ENCODE results near the gene DAND5.

Gene DAND5

DNA sequence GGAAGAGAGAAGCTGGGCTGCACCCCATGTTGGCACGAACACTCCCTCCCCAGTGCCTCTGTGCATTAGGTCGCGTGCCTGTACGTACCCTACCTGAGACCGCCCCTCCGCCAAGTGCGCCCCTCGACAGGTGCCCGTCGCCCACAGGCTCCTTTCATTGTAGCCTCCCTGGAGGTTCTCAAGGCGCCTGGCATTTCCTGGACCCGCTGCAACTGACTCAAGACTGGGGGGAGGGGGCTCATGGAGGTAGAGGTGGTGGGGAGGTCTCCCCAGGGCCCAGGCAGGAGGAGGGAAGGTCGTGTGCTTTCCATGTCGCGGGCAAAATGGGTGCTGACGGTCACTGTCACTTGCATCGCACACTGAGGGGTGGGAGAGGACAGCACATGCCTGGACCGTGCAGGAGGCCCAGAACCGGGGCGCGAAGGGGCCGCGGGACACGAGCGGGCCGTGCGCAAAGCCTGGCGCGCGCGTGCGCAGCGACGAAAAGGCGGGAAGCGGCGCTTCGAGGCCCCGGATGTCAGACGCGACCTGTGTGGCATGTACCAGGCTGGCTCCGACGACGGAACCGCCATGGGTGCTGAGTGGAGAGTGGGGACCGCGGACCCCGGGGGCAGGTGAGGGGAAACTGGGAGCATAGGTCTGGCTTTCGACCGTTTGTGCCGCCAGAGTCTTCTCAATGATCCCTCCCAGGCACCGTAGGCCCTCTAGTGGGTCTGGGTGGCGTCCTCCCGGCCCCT lies 42.4 kb downstream of the DAND5 start:
- peak in 1 of 2 donors; percentile 39 for DNase-seq

DNA sequence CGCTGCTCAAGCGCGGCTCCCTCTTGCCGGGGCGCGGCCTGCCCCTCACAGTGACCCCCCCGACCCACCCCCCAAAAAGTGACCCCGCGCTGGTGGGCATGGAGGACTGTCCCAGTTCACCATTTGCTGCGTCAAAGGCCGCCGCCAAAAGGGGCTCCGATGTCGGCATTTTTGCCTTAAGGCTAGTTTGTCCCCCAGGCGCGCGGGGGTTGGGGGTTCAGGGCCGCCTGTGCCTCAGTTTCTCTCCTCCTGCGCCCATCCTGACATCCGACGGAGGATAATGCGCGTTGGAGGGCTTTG lies 43.0 kb downstream of the DAND5 start:
- no peak for DNase-seq

DNA sequence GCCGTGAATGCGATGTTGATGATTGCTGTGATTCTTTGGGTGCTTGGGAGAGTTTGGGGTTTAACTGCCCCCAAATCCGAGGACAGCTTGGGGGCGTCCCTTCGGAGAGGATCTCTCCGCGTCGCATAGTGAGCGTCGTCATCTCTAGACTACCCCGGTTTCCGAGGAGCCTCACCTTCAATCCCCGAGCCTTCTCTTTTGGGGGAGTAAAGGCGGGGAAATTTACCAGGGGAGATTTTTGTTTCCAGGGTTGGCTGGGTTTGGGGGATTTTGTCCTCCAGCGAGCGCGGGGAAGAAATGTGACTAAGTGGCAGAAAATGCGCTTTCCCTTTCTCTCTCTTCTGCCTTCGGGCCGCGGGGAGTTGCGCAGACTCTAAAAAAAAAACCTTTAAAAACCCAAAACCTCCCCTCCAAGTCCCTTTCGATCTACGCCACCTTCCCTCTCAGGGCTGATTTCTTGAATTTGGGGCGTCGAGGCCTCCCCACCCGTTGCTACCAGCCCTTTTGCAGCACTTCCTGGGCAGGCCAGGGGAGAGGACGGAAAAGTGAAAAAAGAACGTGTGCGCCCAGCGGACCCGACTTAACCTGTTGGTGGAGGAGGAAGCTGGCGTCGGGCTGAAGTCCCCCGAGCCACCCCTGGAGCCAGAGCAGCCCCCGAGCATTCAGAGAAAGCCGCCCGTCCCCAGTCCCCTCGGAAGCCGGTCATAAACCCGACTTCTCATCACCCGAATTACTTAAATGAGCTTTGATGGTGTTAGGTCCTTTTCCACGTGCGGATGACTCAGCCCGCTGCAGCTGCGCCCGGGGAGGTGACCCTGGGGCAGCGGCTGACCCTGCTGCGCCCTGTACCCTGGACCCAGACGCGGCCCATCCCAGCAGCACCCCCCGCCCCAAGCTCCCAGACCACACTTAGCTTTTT lies 43.6 kb downstream of the DAND5 start:
- peak; percentile 39 to 44 for DNase-seq

DNA sequence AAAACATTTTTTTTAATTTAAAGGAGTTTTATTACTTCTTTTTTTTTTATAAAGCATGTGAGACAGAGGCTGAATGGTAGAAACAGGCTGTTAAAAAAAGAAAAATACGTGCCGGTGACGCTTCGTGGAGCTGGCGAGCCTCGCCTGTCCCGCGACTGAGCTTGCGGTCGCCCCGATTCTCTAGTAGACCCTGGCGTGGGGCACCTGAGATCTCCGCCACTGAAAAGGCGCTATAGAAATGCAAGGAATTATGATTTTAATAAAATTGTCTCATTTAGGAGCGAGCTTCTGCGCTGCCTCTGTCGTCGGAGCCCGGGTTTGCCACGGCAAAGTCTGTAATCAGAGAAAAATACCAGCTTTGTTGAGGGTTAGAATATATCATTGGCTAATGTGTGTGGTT lies 44.3 kb downstream of the DAND5 start:
- no peak for DNase-seq

DNA sequence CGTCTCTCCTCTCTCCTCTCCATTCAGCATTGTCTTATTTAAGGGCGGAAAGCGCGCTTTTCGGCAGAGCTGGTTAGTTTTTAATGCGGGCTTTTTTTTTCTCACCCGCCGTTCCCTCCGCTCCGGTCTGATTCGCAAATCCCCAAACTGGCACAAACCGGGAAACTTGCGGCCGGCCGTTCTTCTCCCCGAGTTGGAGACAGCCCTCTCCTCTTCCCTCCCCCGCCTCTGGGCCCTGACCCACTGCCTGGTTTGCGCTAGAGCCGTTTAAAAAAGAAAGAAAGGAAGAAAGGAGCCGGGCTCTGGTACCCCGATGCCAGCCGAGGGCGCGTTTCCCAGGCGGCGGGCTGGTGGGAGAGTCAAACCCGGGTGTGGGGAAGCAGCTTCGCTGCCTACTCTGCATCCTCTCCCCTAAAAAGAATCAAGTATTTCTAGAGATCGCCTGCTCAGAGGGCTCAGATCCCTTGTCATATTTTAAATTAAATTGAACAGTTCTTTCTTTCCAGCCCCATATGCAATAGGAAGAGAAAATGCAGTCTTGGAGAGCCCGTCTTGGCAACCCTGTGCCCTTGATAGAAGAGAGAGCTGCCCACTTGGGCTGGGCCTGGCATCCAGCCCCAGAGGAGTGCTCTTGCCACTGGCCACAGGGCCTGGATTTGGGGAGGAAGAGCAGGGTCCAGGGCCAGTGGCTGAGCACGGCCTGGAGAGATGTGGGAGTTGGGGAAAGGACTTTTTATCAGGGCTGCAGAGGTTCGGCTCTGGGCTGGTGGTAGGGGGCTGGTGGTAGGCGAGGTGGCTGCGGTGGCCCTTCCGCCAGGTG lies 44.9 kb downstream of the DAND5 start:
- peak in 1 of 2 donors; percentile 26 for DNase-seq

DNA sequence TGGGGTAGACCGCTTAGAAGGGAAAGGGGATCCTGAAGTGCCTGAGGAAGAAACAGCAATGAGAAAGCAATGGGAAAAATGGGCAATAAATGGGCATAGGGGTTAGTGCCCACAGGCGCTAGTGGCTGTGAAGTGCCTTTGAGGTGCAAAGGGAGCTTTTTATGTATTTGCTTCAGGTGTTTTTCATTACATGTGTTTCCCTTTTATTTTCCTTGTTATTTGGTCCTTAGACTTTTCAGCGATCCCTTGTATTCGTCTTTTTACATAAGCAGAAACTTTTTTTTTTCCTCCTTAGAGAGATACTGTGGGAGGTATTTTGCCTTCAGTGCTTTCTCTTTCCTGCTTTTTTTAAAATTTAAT lies 45.5 kb downstream of the DAND5 start:
- no peak for DNase-seq

DNA sequence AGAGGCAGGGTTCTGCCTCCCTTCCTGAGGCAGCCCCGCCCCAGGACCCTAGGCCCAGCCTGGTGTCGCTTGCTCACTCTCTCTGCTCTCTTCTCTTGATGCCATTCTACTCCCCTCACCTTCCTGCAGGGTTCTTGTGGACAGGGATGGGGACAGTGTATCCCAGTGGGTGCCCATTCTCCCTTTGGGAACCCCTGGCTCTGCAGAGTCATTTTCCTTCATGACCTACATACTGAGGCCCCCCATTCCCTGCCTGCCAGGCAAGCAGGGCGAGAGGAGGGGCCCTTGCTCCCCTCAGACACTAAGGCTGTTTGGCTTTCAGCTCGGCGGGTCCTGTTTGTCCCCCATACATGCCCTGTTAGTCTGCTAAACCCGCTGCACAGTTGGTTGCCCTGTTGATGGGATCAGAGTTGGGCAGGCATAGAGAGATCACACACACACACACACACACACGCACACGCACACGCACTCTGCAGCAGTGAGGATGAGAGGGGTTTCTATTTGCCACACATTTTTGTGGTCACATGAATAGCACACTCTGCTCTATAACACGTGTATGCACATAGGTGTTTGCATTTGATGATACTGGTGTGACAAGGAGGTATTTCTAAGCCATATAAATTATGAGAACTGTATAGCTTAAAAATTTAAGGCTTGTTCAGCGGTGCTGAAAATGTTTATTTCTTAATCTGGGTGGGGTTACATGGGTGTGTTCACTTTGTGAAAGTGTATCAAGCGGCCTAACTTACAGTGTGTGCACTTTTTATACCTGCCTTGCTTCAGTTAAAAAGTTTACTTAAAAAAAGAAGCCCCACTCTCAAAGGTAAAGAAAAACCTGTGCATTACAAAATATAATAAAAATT lies 46.2 kb downstream of the DAND5 start:
- no peak for DNase-seq

DNA sequence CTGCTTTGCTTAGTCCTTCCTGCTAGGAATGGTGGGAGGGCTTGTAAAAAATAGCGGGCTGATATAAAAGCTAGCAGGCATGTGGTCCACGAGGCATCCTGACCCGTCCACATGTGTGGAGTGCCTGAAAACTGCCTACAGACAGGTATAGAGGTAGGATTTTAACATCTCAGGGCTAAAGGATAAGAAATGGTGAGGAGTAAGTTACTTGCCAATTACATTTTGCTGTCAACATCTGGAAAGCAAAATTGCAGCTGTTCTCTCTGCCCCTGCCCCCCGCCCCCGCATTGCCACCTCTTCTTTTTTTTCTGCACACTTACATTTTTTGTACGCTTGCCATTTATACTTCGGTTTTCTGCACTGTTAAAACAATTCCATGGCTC lies 46.9 kb downstream of the DAND5 start:
- DNase-seq = no peak

DNA sequence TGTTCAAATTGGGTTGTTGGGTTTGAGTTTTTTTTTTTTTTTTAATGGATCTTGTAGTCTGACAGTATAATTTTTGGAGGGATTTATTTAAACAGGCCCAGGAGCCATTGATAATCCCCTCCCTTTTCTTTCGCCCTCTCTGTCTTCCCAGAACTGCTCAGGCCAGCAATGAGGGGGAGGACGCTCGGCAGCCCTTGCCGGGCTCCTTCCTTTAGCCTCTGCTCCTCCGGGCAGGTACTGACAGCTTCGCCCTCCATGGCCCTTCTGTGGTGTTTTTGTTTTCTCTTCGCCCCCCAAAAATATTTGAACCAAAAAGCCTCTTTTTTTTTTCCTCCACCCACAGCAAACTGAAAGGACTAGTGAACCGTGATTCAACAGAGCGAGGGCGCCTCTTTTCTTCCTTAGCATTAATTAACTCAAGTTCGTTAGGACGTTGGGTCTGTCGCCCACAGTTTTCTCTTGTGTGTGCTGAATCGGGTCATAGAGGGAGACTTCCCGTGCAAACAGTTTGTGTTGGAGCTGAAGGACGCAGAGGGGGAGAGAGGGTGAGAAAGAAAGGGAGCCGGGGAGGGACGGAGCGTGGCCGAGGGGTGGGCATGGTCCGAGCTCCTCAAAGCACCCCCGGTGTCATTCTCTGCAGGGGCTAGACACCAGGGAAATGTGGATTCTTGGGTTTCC lies 47.4 kb downstream of the DAND5 start:
- no peak for DNase-seq

DNA sequence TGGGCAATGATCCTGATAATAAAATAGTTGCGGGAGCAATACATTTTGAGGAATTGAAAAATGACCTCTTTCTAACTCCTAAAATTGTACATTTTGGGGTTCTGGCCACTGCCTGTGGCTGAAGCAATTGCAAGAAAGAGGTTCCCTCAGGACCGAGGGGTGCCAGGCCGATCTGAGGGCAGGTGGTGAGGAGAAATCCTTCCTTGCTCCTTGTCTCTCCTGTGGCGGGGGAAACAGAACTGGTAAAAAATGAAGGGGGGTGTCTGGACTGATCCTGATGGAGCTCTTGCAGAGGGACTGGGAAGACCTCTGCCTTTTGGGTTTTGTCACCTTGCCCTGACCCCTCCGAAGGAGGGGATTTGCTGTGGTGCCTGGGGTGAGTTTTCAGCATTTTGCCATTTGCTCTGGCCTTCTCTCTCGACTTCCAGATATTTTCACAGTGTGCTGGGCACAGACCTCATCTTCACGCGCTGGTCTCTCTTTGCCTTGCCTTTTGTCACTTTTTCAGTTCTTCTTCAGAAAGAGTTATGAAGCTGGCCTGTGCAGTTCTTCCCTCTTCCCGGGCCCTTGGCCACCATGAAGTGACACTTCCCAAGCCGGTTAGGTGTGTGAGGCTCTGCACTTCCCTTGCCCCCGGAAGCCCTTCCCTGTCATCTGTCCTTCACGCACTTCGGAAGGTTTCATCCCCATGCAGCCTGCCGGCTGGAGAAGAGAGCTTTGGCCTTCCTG lies 48.1 kb downstream of the DAND5 start:
- DNase-seq = no peak

DNA sequence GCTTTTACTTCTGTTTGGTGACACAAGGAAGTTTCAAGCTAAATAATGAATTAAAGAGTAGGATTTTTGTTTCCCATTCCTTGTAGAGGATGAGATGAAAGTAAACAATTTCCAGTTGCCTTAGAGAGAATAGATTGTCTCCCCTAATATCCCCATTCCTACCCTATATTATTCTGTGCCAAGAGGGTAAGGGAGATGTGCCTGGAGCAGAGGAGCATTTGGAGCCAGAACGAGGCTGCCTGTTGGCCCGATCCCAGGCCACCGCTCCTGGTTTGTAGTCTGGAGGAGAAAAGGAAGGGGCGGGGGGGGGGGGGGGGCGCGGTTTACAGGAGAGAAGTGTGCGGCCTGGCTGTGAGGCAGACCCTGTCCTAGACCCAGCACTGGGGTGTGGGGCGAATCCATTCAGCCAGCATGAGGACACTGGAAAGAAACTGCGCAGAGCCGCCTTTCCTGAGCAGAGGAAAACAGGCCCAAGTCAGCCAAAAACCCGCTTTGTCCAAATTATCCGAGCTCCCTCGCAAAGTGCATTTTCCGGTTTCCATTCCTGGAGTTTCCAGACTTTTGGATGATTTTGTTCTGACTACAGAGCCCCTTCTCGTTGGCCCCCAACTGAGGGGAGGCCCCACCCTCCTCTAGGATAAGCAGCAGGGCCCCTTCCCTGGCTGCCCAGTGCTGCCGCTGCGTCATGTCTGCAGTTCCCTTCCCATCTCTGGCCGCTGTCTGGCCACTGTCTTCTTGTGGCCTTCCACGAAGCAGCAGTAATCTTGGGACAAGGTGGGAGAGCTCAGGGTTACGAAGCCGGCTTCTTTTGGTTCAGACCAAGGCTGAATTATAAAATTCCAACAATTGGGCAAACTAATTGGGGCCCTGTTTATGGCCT lies 48.9 kb downstream of the DAND5 start:
- DNase-seq = no peak

DNA sequence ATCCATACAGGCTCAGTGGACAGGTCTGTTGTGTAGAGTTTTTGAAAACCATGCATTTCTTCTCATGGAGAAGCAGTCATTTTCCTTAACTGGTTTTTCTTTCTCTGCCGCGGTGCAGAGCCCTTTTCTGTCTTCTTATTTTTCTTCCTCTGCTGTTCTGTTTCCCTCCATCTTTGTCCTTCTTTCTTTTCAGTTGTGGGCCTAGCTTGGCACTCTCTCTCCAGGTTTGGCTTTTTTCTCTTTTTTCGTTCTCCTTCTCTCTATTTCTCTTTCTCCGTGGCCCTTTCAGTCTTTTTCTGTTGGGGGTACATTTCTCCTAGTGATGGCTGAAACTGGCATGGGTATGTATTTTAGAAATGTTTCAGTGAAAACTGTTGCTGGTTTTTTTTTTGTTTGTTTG lies 50.0 kb downstream of the DAND5 start:
- DNase-seq = no peak

DNA sequence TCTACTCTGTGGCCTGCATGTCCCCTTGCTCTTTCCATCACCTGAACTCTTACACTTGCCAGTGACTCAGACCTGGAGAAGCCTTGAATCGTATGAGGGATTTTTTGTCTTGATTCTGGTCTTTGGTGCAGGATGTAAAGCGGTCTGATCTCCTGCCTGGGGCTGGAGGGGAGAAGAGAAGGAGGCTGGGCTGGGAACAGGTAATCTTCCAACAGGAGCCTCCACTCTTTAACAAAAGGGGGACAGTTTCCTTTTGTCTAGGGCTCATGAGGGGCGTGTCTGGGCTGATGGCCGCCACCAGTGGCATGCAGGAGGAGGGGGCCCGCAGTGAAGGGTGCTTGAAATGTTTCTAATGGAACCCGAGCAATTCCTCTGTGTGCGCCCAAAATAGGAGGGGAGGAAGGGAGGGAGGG lies 50.6 kb downstream of the DAND5 start:
- DNase-seq = no peak

DNA sequence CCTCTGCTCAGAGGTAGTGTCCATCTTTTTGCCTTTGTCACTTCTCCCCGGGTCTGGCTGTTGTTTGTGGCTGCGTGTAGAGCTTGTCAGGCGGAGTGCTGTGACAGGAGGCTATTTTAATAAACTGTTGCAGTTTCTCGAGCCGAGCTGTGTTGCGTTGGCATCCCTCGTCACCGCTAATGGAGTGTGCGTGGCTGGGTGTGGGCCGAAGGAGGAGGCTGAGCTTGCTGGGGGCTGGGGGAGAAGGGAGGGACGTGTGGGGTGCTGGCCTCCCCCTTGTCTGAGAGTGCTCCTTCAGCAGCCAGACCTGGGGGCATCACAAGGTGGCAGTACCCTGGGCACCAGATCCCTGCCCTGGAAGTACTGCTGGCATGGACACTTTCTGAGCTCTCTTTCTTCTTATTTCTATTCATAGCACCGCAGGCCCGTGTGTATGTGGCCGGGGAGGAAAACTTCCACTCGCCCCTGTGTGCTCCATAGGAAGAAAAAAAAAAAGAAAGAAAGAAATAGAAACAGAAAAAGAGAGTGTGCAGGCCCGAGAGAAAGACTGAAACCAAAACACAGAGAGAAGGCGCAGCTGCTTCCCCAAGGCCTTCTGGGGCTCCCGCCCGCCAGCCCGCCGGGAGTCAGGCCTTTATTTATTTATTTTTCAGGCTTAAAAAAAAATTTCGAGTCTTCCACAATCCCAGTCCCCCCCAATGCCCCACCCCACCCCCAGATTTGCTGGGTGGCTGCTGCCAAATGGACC lies 52.9 kb downstream of the DAND5 start:
- no peak for DNase-seq

DNA sequence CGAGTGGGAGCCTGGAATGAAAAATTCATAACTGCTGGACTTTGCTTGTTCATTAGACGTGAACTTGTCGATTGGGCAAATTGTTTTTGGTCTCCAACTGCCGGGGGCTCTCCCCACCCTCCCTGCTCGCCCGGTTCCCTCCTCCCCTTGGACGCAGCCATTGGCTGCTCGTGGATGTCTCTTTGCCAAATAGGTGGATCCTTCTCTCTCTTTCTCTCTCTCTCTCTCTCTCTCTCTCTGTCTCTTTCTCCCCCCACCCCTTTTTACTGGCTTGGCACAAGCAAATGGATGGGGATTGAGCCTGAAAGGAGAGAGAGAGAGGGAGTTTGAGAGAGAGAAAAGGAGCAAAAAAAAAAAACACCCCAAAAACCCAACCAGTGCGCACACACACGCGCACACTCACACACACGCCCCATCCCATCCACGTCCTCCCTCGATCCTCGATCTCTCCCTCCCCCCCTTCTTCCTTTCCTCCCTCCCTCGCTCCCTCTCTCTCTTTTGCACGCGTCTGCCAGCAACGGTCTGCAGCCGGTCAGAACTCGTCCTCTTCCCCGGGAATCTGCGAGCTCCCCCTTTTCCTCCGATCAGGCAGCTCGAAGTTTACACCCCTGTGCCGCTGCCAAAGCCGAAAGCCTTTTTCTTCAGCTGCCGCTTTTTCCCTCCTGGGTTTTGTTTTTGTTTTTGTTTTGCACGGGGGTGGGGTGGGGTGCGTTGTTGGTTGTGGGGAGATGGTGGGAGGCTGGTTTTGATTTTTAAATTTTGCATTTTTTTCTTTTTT lies 53.7 kb downstream of the DAND5 start:
- no peak for DNase-seq

DNA sequence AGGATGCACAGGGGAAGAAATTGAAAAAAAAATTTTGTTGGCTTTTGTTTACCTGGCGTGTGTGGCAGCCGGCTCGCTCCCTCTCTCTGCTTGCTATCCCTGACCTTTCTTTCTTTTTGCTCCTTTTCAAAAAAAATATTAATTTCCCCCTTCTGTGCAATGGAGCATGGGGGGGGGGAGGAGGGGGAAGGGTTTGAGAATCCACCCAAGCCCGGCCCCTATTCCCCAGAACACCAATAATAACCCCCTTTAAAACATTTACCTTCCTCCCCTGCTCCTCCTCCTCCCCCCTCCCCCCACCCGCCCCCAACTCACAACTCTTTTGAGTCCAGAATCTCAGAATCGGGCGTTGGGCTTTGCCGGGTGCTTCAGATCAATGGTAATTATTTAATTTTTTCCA lies 54.3 kb downstream of the DAND5 start:
- no peak for DNase-seq

Data from stimulated activated CD4-positive, alpha-beta T cell treated with anti-CD3 and anti-CD28 coated beads, Interleukin-2, amount 100 ng/mL, for 24 hours (primary cell).